CD4-positive, CD25-positive, alpha-beta regulatory T cell (primary cell): ENCODE results near the gene HPSE2. TPM values are rescaled to one million over a fixed set of nuclear protein-coding genes. Genes with fewer than 3 reads are reported as not detected.

Experiments
- ATAC-seq, 2 donors: fragments of 150-1000 bp; cut with Tn5 transposase; one replicate each; pipeline ENCODE4 v1.10.0; 2021; ENCODE audit warnings: low read depth in 2 of 2, moderate number of reproducible peaks in 2 of 2, moderate library complexity in 1 of 2
- DNase-seq, 3 donors: peaks; one replicate each; pipeline versions ENCODE4 v3.0.0 to v3.0.0-alpha.2; 2012 to 2022; ENCODE audit warnings: mixed read lengths in 1 of 3
- H3K27ac ChIP-seq: one replicate; pipeline ENCODE4 v1.7.0; 2013; ENCODE audit warnings: mild to moderate bottlenecking, low read length; ENCODE audit not compliant: insufficient read depth, poor library complexity, severe bottlenecking
- H3K27me3 ChIP-seq: one replicate; pipeline ENCODE4 v1.7.0; 2013; ENCODE audit warnings: low read length; ENCODE audit not compliant: control insufficient read depth, insufficient read depth
- H3K36me3 ChIP-seq: one replicate; pipeline ENCODE4 v1.7.0; 2013; ENCODE audit warnings: mild to moderate bottlenecking, low read length, moderate library complexity; ENCODE audit not compliant: control insufficient read depth, insufficient read depth
- H3K4me1 ChIP-seq: 2 replicates; pipeline ENCODE4 v1.7.0; 2013; ENCODE audit warnings: mild to moderate bottlenecking, low read length; ENCODE audit not compliant: insufficient read depth, control insufficient read depth, poor library complexity, severe bottlenecking
- H3K4me3 ChIP-seq: one replicate; pipeline ENCODE4 v1.7.0; 2013; ENCODE audit warnings: low read depth, mild to moderate bottlenecking, low read length, moderate library complexity
- H3K9me3 ChIP-seq, 2 experiments: 1 replicate in 1 of 2; 2 replicates in 1 of 2; pipeline ENCODE4 v1.7.0; 2013; ENCODE audit warnings: low read length in 2 of 2, mild to moderate bottlenecking in 1 of 2, moderate library complexity in 1 of 2; ENCODE audit not compliant: control insufficient read depth in 2 of 2
- H3K27ac Mint-ChIP-seq, 3 donors: one replicate each; pipeline ENCODE4 v1.8.0; 2020 to 2022; ENCODE audit warnings: mild to moderate bottlenecking in 3 of 3, mixed read lengths in 3 of 3, moderate library complexity in 2 of 3
- H3K27me3 Mint-ChIP-seq: one replicate; pipeline ENCODE4 v1.8.0; 2022; ENCODE audit warnings: mild to moderate bottlenecking, mixed read lengths
- H3K36me3 Mint-ChIP-seq: one replicate; pipeline ENCODE4 v1.8.0; 2020; ENCODE audit warnings: mixed read lengths
- H3K4me1 Mint-ChIP-seq, 4 donors: one replicate each; pipeline ENCODE4 v1.8.0; 2020 to 2022; ENCODE audit warnings: mixed read lengths in 4 of 4, mild to moderate bottlenecking in 1 of 4
- H3K4me3 Mint-ChIP-seq, 4 donors: one replicate each; pipeline ENCODE4 v1.8.0; 2020 to 2022; ENCODE audit warnings: mild to moderate bottlenecking in 4 of 4, mixed read lengths in 4 of 4, moderate library complexity in 3 of 4
- H3K9me3 Mint-ChIP-seq, 7 donors: one replicate each; pipeline ENCODE4 v1.8.0; 2020 to 2022; ENCODE audit warnings: mixed read lengths in 7 of 7, mild to moderate bottlenecking in 3 of 7, moderate library complexity in 2 of 7
- polyA plus RNA-seq, 4 donors: library from polyadenylated mRNA; unstranded; fragments of 300-500 nt; fragmentation: Illumina TruSeq; gene quantifications; one replicate each; pipeline ENCODE4 v1.2.3, GENCODE V29; 2021
- total RNA-seq: library from RNA; stranded (reverse); gene quantifications from one replicate; pipeline ENCODE4 v1.2.3, GENCODE V29; 2022

Gene HPSE2
- total and polyA plus RNA-seq, 5 donors from 2014 or later, result 0.07 to 0.31 TPM; not detected in 3

DNA sequence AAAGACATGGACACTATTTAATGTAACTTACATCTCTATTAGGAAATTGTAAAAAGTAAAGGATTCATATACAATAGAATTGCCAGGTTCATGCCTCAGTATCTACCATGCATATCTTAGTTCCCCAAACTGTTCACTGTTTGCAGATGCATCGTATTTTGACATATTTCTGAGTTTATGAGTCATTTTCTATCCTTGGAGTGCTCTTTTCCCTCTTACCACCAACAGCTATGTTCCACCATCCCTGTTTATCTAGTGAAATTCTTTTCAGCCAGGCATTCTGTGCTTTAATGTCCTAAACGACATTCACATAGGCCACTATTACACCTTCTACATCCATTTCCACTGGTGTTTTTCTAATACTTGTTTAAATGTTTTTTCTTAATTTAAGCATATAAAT lies 649.6 kb downstream of the HPSE2 start:
- H3K9me3 ChIP-seq, result no peaks in the 10 kb centered on the region
- ATAC-seq (no peak), DNase-seq (no peak)
- H3K4me1 ChIP-seq, result no peaks in the 10 kb centered on the region
- Mint-ChIP-seq H3K4me3 (no peak overlapping the region), H3K27me3 (peaks cover 12% of the 10 kb centered on the region), H3K27ac (no peak overlapping the region), H3K4me1 (no peaks in the 10 kb centered on the region), H3K9me3 (peaks cover 0 to 2% (median 0%) of the 10 kb centered on the region in 7 donors), H3K36me3 (no peaks in the 10 kb centered on the region)
- no peak overlapping the region for H3K4me3 ChIP-seq
- no peak overlapping the region for H3K27ac ChIP-seq
- peaks cover 2% of the 10 kb centered on the region for H3K27me3 ChIP-seq
- H3K36me3 ChIP-seq, result no peaks in the 10 kb centered on the region

DNA sequence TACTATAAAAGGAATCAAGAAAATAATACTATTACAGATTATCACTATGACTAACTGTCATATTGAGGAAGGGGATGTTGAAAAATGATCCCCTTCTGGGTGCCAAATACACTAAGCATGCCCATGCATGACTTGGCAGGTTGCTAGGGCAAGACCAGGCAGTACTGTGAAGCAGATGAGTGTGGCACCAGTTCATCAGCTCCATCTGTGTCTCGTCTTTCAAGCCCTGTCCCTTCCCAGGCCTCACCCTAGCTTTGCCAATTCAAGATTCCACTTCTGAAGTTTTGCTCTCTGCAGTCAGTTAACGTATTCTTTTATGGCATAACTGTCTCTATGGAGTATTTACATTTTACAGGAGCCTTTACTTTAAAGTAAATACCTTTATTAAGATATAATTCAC lies 653.3 kb downstream of the HPSE2 start:
- Mint-ChIP-seq H3K9me3 (no peaks in the 10 kb centered on the region), H3K36me3 (no peaks in the 10 kb centered on the region), H3K27me3 (peaks cover 4% of the 10 kb centered on the region), H3K4me3 (no peak overlapping the region), H3K4me1 (no peaks in the 10 kb centered on the region), H3K27ac (no peak overlapping the region)
- no peak for DNase-seq
- peaks cover 2% of the 10 kb centered on the region for H3K27me3 ChIP-seq
- no peak overlapping the region for H3K27ac ChIP-seq
- no peaks in the 10 kb centered on the region for H3K36me3 ChIP-seq
- no peaks in the 10 kb centered on the region for H3K9me3 ChIP-seq
- no peaks in the 10 kb centered on the region for H3K4me1 ChIP-seq
- H3K4me3 ChIP-seq, result no peak overlapping the region
- no peak for ATAC-seq

GRCh38 chr10:98577578-98577977 lies 658.1 kb downstream of the HPSE2 start:
- Mint-ChIP-seq H3K4me1 (no peaks in the 10 kb centered on the region), H3K27ac (no peak overlapping the region), H3K27me3 (peaks cover 13% of the 10 kb centered on the region), H3K9me3 (no peaks in the 10 kb centered on the region), H3K4me3 (no peak overlapping the region), H3K36me3 (no peaks in the 10 kb centered on the region)
- ATAC-seq (no peak), DNase-seq (no peak)
- H3K4me3 ChIP-seq, result no peak overlapping the region
- no peak overlapping the region for H3K27ac ChIP-seq
- H3K4me1 ChIP-seq, result no peaks in the 10 kb centered on the region
- no peaks in the 10 kb centered on the region for H3K9me3 ChIP-seq
- H3K36me3 ChIP-seq, result no peaks in the 10 kb centered on the region
- no peaks in the 10 kb centered on the region for H3K27me3 ChIP-seq

- H3K4me1 Mint-ChIP-seq, result no peaks in the 10 kb centered on the region
- Histone ChIP-seq H3K27me3 (no peaks in the 10 kb centered on the region), H3K27ac (no peak overlapping the region), H3K4me1 (no peaks in the 10 kb centered on the region), H3K9me3 (no peaks in the 10 kb centered on the region), H3K4me3 (no peak overlapping the region), H3K36me3 (no peaks in the 10 kb centered on the region)
- ATAC-seq (no peak), DNase-seq (no peak)
- peaks cover 13% of the 10 kb centered on the region for H3K27me3 Mint-ChIP-seq
- H3K36me3 Mint-ChIP-seq, result no peaks in the 10 kb centered on the region
- H3K27ac Mint-ChIP-seq, result no peak overlapping the region
- H3K9me3 Mint-ChIP-seq, result peaks cover 0 to 2% (median 0%) of the 10 kb centered on the region in 7 donors
- H3K4me3 Mint-ChIP-seq, result no peak overlapping the region
These were observed 658.5 kb downstream of the HPSE2 start for GRCh38 chr10:98577168-98577567.

GRCh38 chr10:98576096-98576495 lies 659.6 kb downstream of the HPSE2 start:
- H3K27me3 Mint-ChIP-seq, result peaks cover 13% of the 10 kb centered on the region
- H3K36me3 ChIP-seq, result no peaks in the 10 kb centered on the region
- H3K36me3 Mint-ChIP-seq, result no peaks in the 10 kb centered on the region
- no peaks in the 10 kb centered on the region for H3K4me1 Mint-ChIP-seq
- no peak overlapping the region for H3K27ac Mint-ChIP-seq
- H3K27me3 ChIP-seq, result no peaks in the 10 kb centered on the region
- no peak overlapping the region for H3K27ac ChIP-seq
- no peaks in the 10 kb centered on the region for H3K9me3 ChIP-seq
- H3K9me3 Mint-ChIP-seq, result peaks cover 0 to 2% (median 0%) of the 10 kb centered on the region in 7 donors
- no peak for ATAC-seq
- H3K4me3 Mint-ChIP-seq, result no peak overlapping the region
- H3K4me3 ChIP-seq, result no peak overlapping the region
- no peaks in the 10 kb centered on the region for H3K4me1 ChIP-seq
- no peak for DNase-seq

- Histone ChIP-seq H3K4me1 (no peaks in the 10 kb centered on the region), H3K27me3 (peaks cover 3% of the 10 kb centered on the region), H3K4me3 (no peak overlapping the region), H3K27ac (no peak overlapping the region), H3K9me3 (no peaks in the 10 kb centered on the region), H3K36me3 (no peaks in the 10 kb centered on the region)
- Mint-ChIP-seq H3K4me3 (no peak overlapping the region), H3K27me3 (peaks cover 18% of the 10 kb centered on the region), H3K4me1 (no peaks in the 10 kb centered on the region), H3K9me3 (peaks cover 0 to 8% (median 0%) of the 10 kb centered on the region in 7 donors), H3K36me3 (no peaks in the 10 kb centered on the region), H3K27ac (no peak overlapping the region)
- no peak for ATAC-seq
- DNase-seq, result no peak
These were observed 663.1 kb downstream of the HPSE2 start for GRCh38 chr10:98572594-98572993.

DNA sequence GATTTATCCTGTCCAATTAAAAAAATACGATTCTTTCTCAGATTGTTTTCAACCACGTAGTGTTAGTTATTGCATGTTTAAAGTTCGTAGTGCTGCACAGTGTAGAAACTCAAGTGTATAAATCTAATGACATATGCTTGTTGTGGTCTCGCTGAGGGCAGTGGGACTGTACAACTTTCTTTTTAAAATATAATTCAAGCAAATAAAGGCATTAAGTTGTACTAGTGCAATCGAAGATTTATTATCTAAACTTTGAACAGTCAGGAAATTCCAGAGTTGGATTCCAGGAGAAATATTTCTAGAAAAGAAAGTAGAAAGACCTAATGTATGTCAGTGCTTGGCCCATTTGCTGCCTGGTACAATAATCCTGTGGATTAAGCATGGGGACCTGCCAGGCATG lies 664.8 kb downstream of the HPSE2 start:
- H3K27me3 Mint-ChIP-seq, result peaks cover 10% of the 10 kb centered on the region
- H3K36me3 ChIP-seq, result no peaks in the 10 kb centered on the region
- no peak overlapping the region for H3K4me3 Mint-ChIP-seq

DNA sequence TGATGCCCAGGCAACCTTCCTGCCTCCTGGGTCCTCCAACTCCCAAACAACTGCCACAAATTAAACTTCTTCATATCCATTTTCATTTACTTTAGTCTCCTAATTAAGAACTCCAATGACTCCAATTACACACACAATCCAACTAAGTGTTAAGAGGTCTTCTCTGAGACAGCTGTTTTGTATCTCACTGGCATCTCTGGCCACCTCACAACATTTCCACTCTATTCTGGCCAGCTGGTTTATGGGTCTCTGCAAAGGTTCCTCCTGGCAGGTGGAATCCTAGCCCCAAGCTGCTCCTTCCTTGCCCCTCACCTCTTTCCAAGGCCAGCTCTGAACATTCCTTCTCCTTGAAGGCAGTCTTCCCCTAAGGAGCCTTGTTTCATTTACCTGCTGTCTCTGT lies 665.8 kb downstream of the HPSE2 start:
- Mint-ChIP-seq H3K9me3 (peaks cover 0 to 8% (median 0%) of the 10 kb centered on the region in 7 donors), H3K27me3 (peaks cover 10% of the 10 kb centered on the region), H3K4me1 (no peaks in the 10 kb centered on the region), H3K4me3 (no peak overlapping the region), H3K36me3 (no peaks in the 10 kb centered on the region), H3K27ac (no peak overlapping the region)
- ATAC-seq (no peak), DNase-seq (no peak)
- no peaks in the 10 kb centered on the region for H3K36me3 ChIP-seq
- H3K4me1 ChIP-seq, result no peaks in the 10 kb centered on the region
- no peaks in the 10 kb centered on the region for H3K9me3 ChIP-seq
- no peak overlapping the region for H3K4me3 ChIP-seq
- peaks cover 3% of the 10 kb centered on the region for H3K27me3 ChIP-seq
- no peak overlapping the region for H3K27ac ChIP-seq

More for the DNA sequence above, 664.8 kb downstream of the HPSE2 start:
- Histone ChIP-seq H3K27me3 (peaks cover 3% of the 10 kb centered on the region), H3K9me3 (no peaks in the 10 kb centered on the region), H3K4me1 (no peaks in the 10 kb centered on the region), H3K27ac (no peak overlapping the region), H3K4me3 (no peak overlapping the region)
- H3K4me1 Mint-ChIP-seq, result no peaks in the 10 kb centered on the region
- no peak for DNase-seq
- peaks cover 0 to 8% (median 0%) of the 10 kb centered on the region in 7 donors for H3K9me3 Mint-ChIP-seq
- no peaks in the 10 kb centered on the region for H3K36me3 Mint-ChIP-seq
- no peak overlapping the region for H3K27ac Mint-ChIP-seq
- ATAC-seq, result no peak
